Aorta (tissue), 5 donors: Measurements from ENCODE around the gene ANKRD13D. TPM values are rescaled to one million over a fixed set of nuclear protein-coding genes. Genes with fewer than 3 reads are reported as not detected.

Experiments used
- ATAC-seq: fragments of 200-7000 bp; cut with Tn5 transposase; one replicate; pipeline ENCODE4 v1.9.1; 2022; ENCODE audit warnings: moderate library complexity; ENCODE audit not compliant: low FRiP score
- DNase-seq, 2 donors: peaks; one replicate each; pipeline ENCODE4 v3.0.0-alpha.2; 2020
- H3K27ac ChIP-seq, 2 donors: one replicate each; pipeline ENCODE4 v1.5.1; 2013; ENCODE audit warnings: low read length in 2 of 2, mild to moderate bottlenecking in 2 of 2, moderate library complexity in 2 of 2, control low read depth in 1 of 2, inconsistent platforms in 1 of 2, low read depth in 1 of 2
- H3K27me3 ChIP-seq, 2 donors: one replicate each; pipeline ENCODE4 v1.6.1; 2013; ENCODE audit warnings: control low read depth in 1 of 2, low read length in 1 of 2, mild to moderate bottlenecking in 1 of 2, moderate library complexity in 1 of 2; ENCODE audit not compliant: insufficient read depth in 2 of 2, control insufficient read depth in 1 of 2
- H3K36me3 ChIP-seq, 2 donors: one replicate each; pipeline ENCODE4 v1.6.1; 2013; ENCODE audit warnings: control low read depth in 1 of 2, low read length in 1 of 2, mild to moderate bottlenecking in 1 of 2; ENCODE audit not compliant: insufficient read depth in 2 of 2, control insufficient read depth in 1 of 2
- H3K4me1 ChIP-seq, 2 donors: one replicate each; pipeline ENCODE4 v1.6.1; 2013; ENCODE audit warnings: low read length in 2 of 2, control low read depth in 1 of 2, mild to moderate bottlenecking in 1 of 2, moderate library complexity in 1 of 2; ENCODE audit not compliant: insufficient read depth in 2 of 2, control insufficient read depth in 1 of 2
- H3K4me3 ChIP-seq, 2 donors: one replicate each; pipeline ENCODE4 v1.5.1; 2013; ENCODE audit warnings: low read length in 2 of 2, control low read depth in 1 of 2, mild to moderate bottlenecking in 1 of 2
- H3K9me3 ChIP-seq: one replicate; pipeline ENCODE4 v1.6.1; 2013; ENCODE audit warnings: mild to moderate bottlenecking, low read length; ENCODE audit not compliant: control insufficient read depth
- WGBS, 2 donors: extraction: QIAGEN DNeasy Blood & Tissue Kit; methylation state at CpG; one replicate each; pipeline ENCODE4 v1.1.7; 2013; 5-methylcytosine and 5-hydroxymethylcytosine counted together
- intact Hi-C, 2 donors: fragments of 100-400 bp; cut with DNase I; formaldehyde crosslinking; loops; one replicate each; pipeline versions ENCODE4 v1.14.2 to v1.15.0; 2022
- polyA plus RNA-seq, 2 donors: library from polyadenylated mRNA; stranded (reverse); fragments of 200-250 nt; gene quantifications; one replicate each; pipeline ENCODE4 v1.2.3, GENCODE V29; 2013
- total RNA-seq, 2 donors: library from RNA; stranded (reverse); fragmentation: NEBNext Ultra II Directional; extraction: Animal tissue kit (Norgen Biotek cat#: 25700); gene quantifications; one replicate each; pipeline ENCODE4 v1.2.1, GENCODE V29; 2021
- donor health status: healthy with polysubstance abuse.
- donor health status: Bipolar disorder and iron deficiency.
- donor health status: DM: no; HTN: no; CAD: no.
- donor health status: DM: no; HTN: no; CAD: no.
- donor health status: DM: yes; HTN: yes; CAD: no.

Gene ANKRD13D
- total and polyA plus RNA-seq, 4 donors = 16.8 to 100 (median 69.7) TPM

GRCh38 chr11:67303132-67303834 is 14.2 kb downstream of the ANKRD13D start, which contains the start of gene SSH3:
Gene SSH3, plus strand, starts transcription at chr11:67303530. Its CDS starts 96 bp downstream, at chr11:67303626.
- Histone ChIP-seq H3K9me3 (no peaks in the 10 kb centered on the region), H3K27ac (peak within 1 kb of the TSS in 1 of 2 donors; percentile 9), H3K4me3 (peak within 1 kb of the TSS; percentile 67 to 69), H3K36me3 (peaks cover 0 to 3% of the 10 kb centered on the region in 2 donors), H3K4me1 (no peaks in the 10 kb centered on the region), H3K27me3 (no peaks in the 10 kb centered on the region)
- WGBS, 2 donors = 0 to 1% methylated on average over 37 to 65 of the region's 65 CpGs
- DNase-seq (peak; percentile 85 to 92), ATAC-seq (peak; percentile 89)
- intact Hi-C loops = no loop called here

GRCh38 chr11:67303835-67304411 is 14.8 kb downstream of the ANKRD13D start:
- Histone ChIP-seq H3K27me3 (no peaks in the 10 kb centered on the region), H3K36me3 (peaks cover 0 to 3% of the 10 kb centered on the region in 2 donors), H3K4me1 (no peaks in the 10 kb centered on the region), H3K27ac (peak overlapping the region in 1 of 2 donors; percentile 9), H3K9me3 (no peaks in the 10 kb centered on the region), H3K4me3 (peak overlapping the region; percentile 67 to 69)
- 1 to 2% methylated on average over 34 to 43 of the region's 43 CpGs for WGBS, 2 donors
- intact Hi-C loops = no loop called here
- peak in 1 of 2 donors; percentile 79 for DNase-seq
- peak; percentile 27 for ATAC-seq

DNA sequence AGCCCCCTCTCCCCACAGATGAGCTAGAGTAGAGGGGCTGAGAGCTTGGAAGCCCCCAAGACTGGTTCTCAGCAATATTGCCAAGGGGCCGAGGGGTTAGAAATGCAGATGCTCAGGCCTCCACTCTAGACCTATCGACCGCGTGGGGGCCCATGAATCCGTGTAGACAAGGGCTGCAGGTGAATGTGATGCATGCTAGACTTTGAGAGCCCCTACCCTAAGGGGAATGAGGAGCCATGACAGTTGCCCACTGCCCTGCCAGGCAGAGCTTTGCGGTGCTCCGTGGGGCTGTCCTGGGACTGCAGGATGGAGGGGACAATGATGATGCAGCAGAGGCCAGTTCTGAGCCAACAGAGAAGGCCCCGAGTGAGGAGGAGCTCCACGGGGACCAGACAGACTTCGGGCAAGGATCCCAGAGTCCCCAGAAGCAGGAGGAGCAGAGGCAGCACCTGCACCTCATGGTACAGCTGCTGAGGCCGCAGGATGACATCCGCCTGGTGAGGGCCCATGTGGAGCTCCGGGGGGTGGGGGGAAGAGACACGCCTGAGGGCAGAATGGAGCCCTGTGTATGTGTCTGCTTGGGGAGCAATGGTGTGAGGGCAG is 15.5 kb downstream of the ANKRD13D start:
- Histone ChIP-seq H3K36me3 (peaks cover 0 to 3% of the 10 kb centered on the region in 2 donors), H3K9me3 (no peaks in the 10 kb centered on the region), H3K27ac (no peak overlapping the region), H3K4me1 (no peaks in the 10 kb centered on the region), H3K4me3 (peak overlapping the region in 1 of 2 donors; percentile 67), H3K27me3 (no peaks in the 10 kb centered on the region)
- WGBS, 2 donors = 85 to 87% methylated on average over 14 of the region's 14 CpGs
- intact Hi-C loops = no loop called here
- no peak for ATAC-seq
- peak in 1 of 2 donors; percentile 69 for DNase-seq

DNA sequence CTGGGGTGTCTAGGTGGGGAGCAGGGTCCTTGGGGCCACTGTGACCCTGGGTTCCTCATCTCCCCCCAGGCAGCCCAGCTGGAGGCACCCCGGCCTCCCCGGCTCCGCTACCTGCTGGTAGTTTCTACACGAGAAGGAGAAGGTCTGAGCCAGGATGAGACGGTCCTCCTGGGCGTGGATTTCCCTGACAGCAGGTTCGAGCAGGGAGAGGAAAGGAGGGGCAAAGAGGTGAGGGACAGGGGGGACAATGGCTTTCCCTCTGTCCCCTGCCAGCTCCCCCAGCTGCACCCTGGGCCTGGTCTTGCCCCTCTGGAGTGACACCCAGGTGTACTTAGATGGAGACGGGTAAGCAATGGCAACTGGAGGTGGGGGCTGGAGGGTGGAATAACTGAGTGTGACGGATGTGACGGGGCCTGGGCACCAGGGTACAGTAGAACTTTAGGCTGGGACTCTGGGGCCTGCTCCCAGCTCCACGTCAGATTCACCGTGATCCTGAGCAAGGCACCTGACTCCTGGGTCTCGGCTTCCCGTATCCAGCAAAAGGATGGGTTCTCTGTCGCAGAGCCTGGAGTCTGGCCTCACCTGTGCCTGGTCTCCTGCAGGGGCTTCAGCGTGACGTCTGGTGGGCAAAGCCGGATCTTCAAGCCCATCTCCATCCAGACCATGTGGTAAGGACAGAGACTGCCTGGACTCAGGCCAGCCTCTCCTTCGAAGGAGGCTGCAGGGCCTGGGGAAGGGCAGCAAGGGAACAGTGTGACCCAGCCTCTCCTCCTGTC is 17.9 kb downstream of the ANKRD13D start:
- no peaks in the 10 kb centered on the region for H3K4me1 ChIP-seq
- ATAC-seq (no peak), DNase-seq (peak in 1 of 2 donors; percentile 60)
- no peaks in the 10 kb centered on the region for H3K27me3 ChIP-seq
- H3K27ac ChIP-seq = no peak overlapping the region
- no peak overlapping the region for H3K4me3 ChIP-seq
- WGBS, 2 donors = 90 to 91% methylated on average over 19 of the region's 19 CpGs
- H3K9me3 ChIP-seq = no peaks in the 10 kb centered on the region
- H3K36me3 ChIP-seq = no peaks in the 10 kb centered on the region
- intact Hi-C loops = no loop called here

DNA sequence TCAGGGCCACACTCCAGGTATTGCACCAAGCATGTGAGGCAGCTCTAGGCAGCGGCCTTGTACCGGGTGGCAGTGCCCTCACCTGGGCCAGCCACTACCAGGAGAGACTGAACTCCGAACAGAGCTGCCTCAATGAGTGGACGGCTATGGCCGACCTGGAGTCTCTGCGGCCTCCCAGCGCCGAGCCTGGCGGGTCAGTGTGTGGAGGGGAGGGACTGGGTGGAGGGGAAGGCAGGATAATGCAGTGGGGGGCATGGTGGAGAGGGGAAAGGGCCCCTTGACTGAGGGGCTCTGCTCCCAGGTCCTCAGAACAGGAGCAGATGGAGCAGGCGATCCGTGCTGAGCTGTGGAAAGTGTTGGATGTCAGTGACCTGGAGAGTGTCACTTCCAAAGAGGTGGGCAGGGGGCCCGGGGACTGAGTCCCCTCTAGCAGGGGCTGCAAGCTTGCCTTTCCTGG is 18.5 kb downstream of the ANKRD13D start:
- H3K9me3 ChIP-seq = no peaks in the 10 kb centered on the region
- 83 to 85% methylated on average over 12 of the region's 12 CpGs for WGBS, 2 donors
- intact Hi-C loops = no loop called here
- no peak overlapping the region for H3K4me3 ChIP-seq
- no peak overlapping the region for H3K27ac ChIP-seq
- H3K27me3 ChIP-seq = no peaks in the 10 kb centered on the region
- ATAC-seq = no peak
- H3K4me1 ChIP-seq = no peaks in the 10 kb centered on the region
- no peaks in the 10 kb centered on the region for H3K36me3 ChIP-seq
- DNase-seq = peak in 1 of 2 donors; percentile 59

DNA sequence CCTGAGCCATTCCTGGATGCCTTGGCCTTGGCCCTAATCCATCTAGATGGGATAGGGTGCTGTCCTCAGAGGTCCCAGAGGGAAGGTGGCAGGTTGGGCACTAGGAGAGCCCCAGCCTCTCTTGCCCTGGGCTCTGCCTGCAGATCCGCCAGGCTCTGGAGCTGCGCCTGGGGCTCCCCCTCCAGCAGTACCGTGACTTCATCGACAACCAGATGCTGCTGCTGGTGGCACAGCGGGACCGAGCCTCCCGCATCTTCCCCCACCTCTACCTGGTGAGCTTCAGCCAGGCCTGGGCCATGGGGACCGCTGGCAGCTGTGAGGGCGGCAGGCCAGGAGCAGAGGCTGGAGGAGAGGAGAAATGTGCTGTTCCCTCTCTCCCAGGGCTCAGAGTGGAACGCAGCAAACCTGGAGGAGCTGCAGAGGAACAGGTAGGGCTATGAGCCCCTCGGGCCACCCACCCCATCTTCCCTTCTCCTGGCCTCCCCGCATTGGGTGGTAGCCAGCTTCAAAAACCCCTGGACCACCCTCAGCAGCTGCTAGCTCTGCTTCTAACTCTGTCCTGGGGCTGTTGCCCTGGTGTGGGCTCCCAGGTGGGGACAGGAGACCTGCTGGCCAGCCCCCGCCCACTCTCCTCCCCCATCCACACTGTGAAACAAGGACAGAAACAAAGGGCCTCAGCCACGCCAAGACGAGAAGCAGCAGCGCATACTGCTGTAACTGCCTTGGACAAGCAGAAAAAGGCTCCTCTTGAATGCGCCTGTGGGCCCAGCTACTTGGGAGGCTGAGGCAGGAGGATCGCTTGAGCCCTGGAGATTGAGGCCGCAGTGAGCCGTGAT is 19.1 kb downstream of the ANKRD13D start:
- Histone ChIP-seq H3K27me3 (no peaks in the 10 kb centered on the region), H3K9me3 (no peaks in the 10 kb centered on the region), H3K36me3 (no peaks in the 10 kb centered on the region), H3K4me3 (no peak overlapping the region), H3K4me1 (no peaks in the 10 kb centered on the region), H3K27ac (no peak overlapping the region)
- no peak for ATAC-seq
- WGBS, 2 donors = 89 to 93% methylated on average over 19 to 20 of the region's 20 CpGs
- intact Hi-C loops = no loop called here
- DNase-seq = peak in 1 of 2 donors; percentile 45

GRCh38 chr11:67309166-67309565 is 20.1 kb downstream of the ANKRD13D start:
- H3K4me3 ChIP-seq = no peak overlapping the region
- H3K27me3 ChIP-seq = no peaks in the 10 kb centered on the region
- WGBS, 2 donors = 95% methylated on average over 11 of the region's 11 CpGs
- no peaks in the 10 kb centered on the region for H3K4me1 ChIP-seq
- H3K27ac ChIP-seq = no peak overlapping the region
- peak in 1 of 2 donors; percentile 62 for DNase-seq
- H3K9me3 ChIP-seq = no peaks in the 10 kb centered on the region
- H3K36me3 ChIP-seq = no peaks in the 10 kb centered on the region
- no peak for ATAC-seq
- intact Hi-C loops = no loop called here

DNA sequence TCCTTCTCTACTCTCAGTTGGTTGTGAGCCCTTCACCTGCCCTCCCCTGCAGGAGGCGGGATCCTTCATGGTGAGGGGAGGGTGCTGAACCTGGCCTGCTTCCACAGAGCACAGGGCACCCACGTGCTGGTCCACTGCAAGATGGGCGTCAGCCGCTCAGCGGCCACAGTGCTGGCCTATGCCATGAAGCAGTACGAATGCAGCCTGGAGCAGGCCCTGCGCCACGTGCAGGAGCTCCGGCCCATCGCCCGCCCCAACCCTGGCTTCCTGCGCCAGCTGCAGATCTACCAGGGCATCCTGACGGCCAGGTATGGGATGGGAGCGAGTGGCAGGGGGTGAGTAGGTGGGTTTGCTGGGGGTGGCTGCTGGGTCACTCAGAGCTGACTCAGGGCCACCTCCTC is 20.6 kb downstream of the ANKRD13D start:
- no peaks in the 10 kb centered on the region for H3K36me3 ChIP-seq
- WGBS, 2 donors = 89% methylated on average over 14 of the region's 14 CpGs
- H3K9me3 ChIP-seq = no peaks in the 10 kb centered on the region
- no peak overlapping the region for H3K4me3 ChIP-seq
- intact Hi-C loops = no loop called here
- H3K4me1 ChIP-seq = no peaks in the 10 kb centered on the region
- DNase-seq = peak in 1 of 2 donors; percentile 72
- ATAC-seq = peak; percentile 9
- H3K27me3 ChIP-seq = no peaks in the 10 kb centered on the region
- H3K27ac ChIP-seq = no peak overlapping the region
